Adrenal gland (tissue), 12 donors: ENCODE data around the gene ACVRL1. TPM values are rescaled to one million over a fixed set of nuclear protein-coding genes. Genes with fewer than 3 reads are reported as not detected.

Experiments
- polyA plus RNA-seq, 3 donors: library from polyadenylated mRNA; stranded (reverse); fragments of 200-250 nt in 2 of 3; fragments of 350-450 nt in 1 of 3; fragmentation: Illumina TruSeq in 1 of 3; extraction: RNeasy Lipid Tissue Mini Kit (QIAGEN cat#74804) in 1 of 3; gene quantifications; one replicate each; pipeline ENCODE4 v1.2.3, GENCODE V29; 2013 to 2014
- total RNA-seq, 9 donors: library from RNA; depleted of rRNA in 4 of 9; stranded (reverse); fragments of >200 nt in 4 of 9; fragments of 120-200 nt in 1 of 9; fragmentation: NEBNext Ultra II Directional in 1 of 9; extraction: Animal tissue kit (Norgen Biotek cat#: 25700) in 1 of 9; gene quantifications; one replicate each; pipeline versions ENCODE4 v1.1.0 to v1.2.4, GENCODE V29; 2013 to 2023
- donor health status: healthy with polysubstance abuse.
- donor health status: Bipolar disorder and iron deficiency.
- donor health status: DM: yes; HTN: yes; CAD: no.
- donor health status: DM: no; HTN: no; CAD: no.
- donor health status: DM: no; HTN: no; CAD: no.
- donor health status: DM: yes; HTN: yes; CAD: no.

Gene ACVRL1
- total and polyA plus RNA-seq, 12 donors, result 7.8 to 117 (median 43.7) TPM

Other genes starting within 250 kb of the ACVRL1 start
- gene FIGNL2, start 58.8 kb upstream of the ACVRL1 start, total RNA-seq, result under 1 TPM in 8 of 9 donors, not detected in 1; 0.23 to 0.32 (median 0.27) TPM
- under 1 TPM; 0.04 to 0.17 (median 0.16) TPM for gene FIGNL2, start 58.8 kb upstream of the ACVRL1 start, polyA plus RNA-seq
- under 1 TPM in 2 of 9 donors, not detected in 7; 0.06 to 0.41 TPM for gene ANKRD33, start 19.4 kb upstream of the ACVRL1 start, total RNA-seq
- gene ANKRD33, start 19.4 kb upstream of the ACVRL1 start, polyA plus RNA-seq, result under 1 TPM in 1 of 3 donors, not detected in 2; 0.24 TPM
- 10 to 100 TPM in 7 of 9 donors, 1 to 10 TPM in 2; 6.3 to 26.3 (median 15.1) TPM for gene ACVR1B, start 44.2 kb downstream of the ACVRL1 start, total RNA-seq
- gene ACVR1B, start 44.2 kb downstream of the ACVRL1 start, polyA plus RNA-seq, result 10 to 100 TPM in 2 of 3 donors, 1 to 10 TPM in 1; 9.5 to 14.1 (median 13.8) TPM
- 10 to 100 TPM in 5 of 9 donors, 1 to 10 TPM in 4; 1.8 to 26.0 (median 13.0) TPM for gene TAMALIN, start 99.4 kb downstream of the ACVRL1 start, total RNA-seq
- 10 to 100 TPM in 2 of 3 donors, 1 to 10 TPM in 1; 5.3 to 44.9 (median 41.3) TPM for gene TAMALIN, start 99.4 kb downstream of the ACVRL1 start, polyA plus RNA-seq
- gene NR4A1, start 143.9 kb downstream of the ACVRL1 start, total RNA-seq, result 100 to 1,000 TPM in 5 of 9 donors, 10 to 100 TPM in 4; 19.0 to 854 (median 108) TPM
- 100 to 1,000 TPM in 2 of 3 donors, 10 to 100 TPM in 1; 34.5 to 499 (median 282) TPM for gene NR4A1, start 143.9 kb downstream of the ACVRL1 start, polyA plus RNA-seq
- gene ATG101, start 162.5 kb downstream of the ACVRL1 start, total RNA-seq, result 10 to 100 TPM; 28.8 to 60.4 (median 40.0) TPM
- 10 to 100 TPM; 20.9 to 28.6 (median 27.1) TPM for gene ATG101, start 162.5 kb downstream of the ACVRL1 start, polyA plus RNA-seq
- 1 to 10 TPM in 1 of 9 donors, under 1 TPM in 2, not detected in 6; 0.54 to 2.1 (median 0.83) TPM for gene SMIM41, start 172.2 kb downstream of the ACVRL1 start, total RNA-seq
- gene SMIM41, start 172.2 kb downstream of the ACVRL1 start, polyA plus RNA-seq, result under 1 TPM in 1 of 3 donors, not detected in 2; 0.10 TPM